DND-41 (cell line): ENCODE results near the gene PALM3.

Experiments
- EZH2 ChIP-seq: IDR thresholded peaks from 3 replicates; pipeline ENCODE4 v1.6.1; 2012; ENCODE audit warnings: borderline replicate concordance, low read depth, mild to moderate bottlenecking, moderate library complexity, low read length, inconsistent platforms; ENCODE audit not compliant: severe bottlenecking
- TF ChIP-seq, protein P1 (sequence below): IDR thresholded peaks from 2 replicates; pipeline ENCODE4 v1.5.1; 2012; ENCODE audit warnings: borderline replicate concordance, low read length, moderate library complexity, mild to moderate bottlenecking; ENCODE audit not compliant: poor library complexity, severe bottlenecking; ENCODE audit errors: extremely low read depth

DNA sequence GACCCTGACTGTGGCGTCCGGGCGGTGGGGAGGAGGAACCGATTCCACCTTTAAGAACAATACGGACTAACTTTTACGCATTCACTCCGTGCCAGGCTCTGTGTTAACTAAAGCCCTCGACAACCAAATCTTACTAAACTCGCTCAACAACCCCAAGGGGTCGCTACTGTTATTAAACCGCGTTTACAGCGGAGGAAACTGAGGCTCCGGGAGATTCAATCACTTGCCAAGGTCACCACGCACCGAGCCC is 27.5 kb upstream of the PALM3 start:
- TF ChIP-seq, protein P1, sequence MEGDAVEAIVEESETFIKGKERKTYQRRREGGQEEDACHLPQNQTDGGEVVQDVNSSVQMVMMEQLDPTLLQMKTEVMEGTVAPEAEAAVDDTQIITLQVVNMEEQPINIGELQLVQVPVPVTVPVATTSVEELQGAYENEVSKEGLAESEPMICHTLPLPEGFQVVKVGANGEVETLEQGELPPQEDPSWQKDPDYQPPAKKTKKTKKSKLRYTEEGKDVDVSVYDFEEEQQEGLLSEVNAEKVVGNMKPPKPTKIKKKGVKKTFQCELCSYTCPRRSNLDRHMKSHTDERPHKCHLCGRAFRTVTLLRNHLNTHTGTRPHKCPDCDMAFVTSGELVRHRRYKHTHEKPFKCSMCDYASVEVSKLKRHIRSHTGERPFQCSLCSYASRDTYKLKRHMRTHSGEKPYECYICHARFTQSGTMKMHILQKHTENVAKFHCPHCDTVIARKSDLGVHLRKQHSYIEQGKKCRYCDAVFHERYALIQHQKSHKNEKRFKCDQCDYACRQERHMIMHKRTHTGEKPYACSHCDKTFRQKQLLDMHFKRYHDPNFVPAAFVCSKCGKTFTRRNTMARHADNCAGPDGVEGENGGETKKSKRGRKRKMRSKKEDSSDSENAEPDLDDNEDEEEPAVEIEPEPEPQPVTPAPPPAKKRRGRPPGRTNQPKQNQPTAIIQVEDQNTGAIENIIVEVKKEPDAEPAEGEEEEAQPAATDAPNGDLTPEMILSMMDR = no peak
- TF ChIP-seq EZH2 = no peak
